Nucleus accumbens (tissue), 56 donors: Measurements from ENCODE around the gene UVSSA.
"Not testable (repeated sequence)": the region's sequence is repeated elsewhere in the genome, so short reads cannot be mapped to it uniquely, and the experiment has no call there.

Source experiments
- DNase-seq, 56 donors: peaks; one replicate each; lab custom pipeline; 2025; lab: John Stamatoyannopoulos, UW

The UVSSA gene

DNA sequence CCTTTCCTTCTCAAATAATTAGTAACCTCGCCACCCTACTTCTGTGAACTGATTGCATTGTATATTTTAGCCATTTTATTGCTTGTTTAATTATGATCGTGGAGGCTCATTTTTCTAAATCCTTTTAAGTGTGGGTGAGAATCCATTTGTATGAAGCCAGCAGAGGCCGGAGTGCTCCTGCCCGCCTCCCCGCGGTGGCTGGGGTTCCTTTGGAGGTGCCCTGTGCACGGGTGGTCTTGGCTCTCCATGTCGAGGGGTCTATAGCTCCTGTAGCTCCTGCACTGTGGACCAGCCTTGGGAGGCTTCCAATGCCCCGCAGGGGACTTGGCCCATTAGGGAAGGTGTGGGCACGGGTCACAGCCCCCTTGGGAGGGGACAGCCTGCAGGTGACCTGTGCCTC lies 15.0 kb downstream of the UVSSA start:
- DNase-seq = no peak

- DNase-seq = no peak
Measured at GRCh38 chr4:1362521-1362920, 15.5 kb downstream of the UVSSA start.

DNA sequence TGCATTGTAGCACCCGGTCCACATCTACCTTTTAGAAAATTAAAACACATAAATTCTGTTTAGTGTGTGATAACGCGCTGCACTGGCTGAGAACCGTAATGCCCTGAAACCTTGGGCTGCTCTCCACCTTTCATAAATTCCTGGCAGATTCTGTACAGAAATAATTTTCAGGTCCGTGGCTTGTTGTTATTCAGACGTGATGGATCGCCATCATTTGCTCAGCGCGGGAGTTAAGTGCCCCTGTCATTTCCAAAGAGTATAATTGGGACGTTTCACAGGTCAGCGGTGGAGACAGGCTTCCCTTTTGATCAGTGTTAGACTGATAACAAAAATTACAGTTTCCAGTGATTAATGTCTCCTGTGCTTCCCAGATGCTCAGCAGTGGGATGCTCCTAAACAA lies 16.5 kb downstream of the UVSSA start:
- DNase-seq = no peak

DNA sequence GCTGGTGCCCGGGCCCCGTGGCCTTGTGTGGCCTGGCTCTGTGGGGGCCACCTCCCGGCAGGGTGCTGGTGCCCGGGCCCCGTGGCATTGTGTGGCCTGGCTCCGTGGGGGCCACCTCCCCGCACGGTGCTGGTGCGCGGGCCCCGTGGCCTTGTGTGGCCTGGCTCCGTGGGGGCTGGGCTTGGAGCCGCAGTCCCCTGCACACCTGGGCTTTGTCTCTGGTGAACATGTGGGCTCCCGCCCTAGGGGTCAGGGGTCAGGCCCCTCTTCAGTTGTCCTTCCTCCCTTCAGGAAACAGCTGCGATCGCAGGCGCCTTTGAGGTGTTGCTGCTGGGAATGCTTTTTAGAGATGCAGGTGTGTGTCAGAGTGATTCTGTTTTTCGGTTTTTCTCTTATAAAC lies 17.2 kb downstream of the UVSSA start:
- no peak for DNase-seq

- no peak for DNase-seq
Measured at GRCh38 chr4:1364748-1365147, 17.7 kb downstream of the UVSSA start.

GRCh38 chr4:1365271-1366178 lies 18.5 kb downstream of the UVSSA start:
- DNase-seq = no peak

DNA sequence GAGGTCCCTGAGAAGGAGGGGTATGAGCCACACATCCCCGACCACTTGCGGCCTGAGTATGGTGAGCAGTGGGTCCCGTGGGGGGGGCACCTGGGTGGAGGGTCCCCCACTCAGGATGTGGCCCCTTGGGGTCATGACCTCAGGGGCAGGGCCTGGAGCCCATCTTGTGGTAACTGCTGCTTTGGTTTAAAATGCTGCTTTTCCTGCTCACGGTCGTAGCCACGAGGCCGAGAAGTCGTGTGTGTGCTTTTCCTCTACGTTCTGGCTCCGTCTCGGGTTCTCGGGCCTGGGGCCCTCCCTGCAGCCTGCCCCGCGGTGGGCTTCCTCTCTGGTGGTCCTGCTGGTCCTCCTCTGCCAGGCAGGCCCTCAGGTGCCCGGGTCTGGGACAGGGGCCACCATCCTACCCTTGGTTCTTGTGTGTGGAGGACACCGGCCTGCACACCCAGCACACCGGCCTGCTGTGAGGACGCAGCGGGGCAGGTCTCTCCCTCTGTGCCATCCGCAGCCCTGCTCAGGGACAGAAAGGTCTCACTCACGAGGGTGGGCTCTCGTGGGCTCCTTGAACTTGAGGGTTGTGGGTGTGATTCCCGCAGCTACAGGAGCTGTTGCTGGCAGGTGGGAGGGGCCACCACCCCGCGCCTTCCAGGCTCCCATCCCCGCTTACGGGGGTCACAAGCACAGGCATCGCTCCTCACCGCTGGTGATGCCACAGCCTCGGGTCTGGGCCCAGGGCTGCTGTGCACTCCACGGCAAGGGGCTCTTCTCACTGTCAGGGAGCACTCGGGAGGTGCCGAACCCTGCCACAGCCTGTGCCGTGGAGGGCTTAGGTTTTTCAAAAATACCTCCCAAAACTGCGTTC lies 19.6 kb downstream of the UVSSA start:
- DNase-seq = no peak

DNA sequence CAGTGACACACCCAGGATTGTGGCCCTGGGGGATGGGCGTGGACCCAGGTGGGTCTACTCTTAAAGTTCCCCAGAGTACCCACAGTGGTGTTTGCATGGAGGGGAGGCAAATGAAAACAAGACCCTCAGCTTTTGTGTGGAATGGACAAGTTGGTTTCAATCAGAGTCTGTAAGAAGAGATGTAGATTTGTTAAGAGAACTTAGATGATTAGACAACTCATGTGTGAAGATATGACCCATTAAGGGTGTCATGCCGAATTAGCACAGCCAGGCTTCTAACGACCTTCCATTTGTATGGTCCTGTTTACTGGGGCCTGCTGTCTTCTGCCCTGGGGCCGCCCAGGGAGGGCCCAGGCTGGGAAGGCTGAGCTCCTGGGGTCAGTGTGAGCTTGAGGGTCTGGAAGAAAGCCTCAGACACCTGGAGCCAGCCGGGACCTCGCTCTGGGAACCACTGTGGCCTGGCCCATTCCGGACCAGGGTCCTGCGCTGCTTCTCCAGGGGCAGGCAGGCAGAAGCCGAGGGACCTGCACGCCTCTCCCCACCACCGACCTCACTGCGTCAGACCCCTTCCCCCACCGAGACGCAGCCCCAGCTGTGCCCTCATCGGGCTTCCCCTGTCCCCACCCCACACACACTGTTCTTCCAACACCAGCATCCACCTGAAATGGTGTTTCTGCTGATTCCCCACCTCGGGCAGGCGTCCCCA lies 20.4 kb downstream of the UVSSA start:
- no peak for DNase-seq

DNA sequence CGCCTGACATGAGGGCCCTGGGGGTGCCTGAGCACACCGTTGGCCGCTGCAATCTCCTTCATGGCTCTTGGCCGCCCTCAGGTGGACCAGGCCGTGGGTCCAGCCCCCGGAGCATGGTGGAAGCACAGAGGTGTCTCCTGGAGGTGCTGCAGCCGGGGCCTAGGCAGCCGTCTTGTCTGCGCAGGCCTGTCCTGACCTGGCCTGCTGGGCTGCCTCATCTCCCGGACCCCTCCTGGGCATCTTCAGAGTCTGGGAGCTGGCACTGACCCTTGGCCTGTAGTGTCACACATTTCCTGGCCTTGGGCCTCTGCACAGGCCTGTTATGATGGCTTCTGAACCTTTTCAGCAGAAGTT lies 20.9 kb downstream of the UVSSA start:
- no peak for DNase-seq

DNA sequence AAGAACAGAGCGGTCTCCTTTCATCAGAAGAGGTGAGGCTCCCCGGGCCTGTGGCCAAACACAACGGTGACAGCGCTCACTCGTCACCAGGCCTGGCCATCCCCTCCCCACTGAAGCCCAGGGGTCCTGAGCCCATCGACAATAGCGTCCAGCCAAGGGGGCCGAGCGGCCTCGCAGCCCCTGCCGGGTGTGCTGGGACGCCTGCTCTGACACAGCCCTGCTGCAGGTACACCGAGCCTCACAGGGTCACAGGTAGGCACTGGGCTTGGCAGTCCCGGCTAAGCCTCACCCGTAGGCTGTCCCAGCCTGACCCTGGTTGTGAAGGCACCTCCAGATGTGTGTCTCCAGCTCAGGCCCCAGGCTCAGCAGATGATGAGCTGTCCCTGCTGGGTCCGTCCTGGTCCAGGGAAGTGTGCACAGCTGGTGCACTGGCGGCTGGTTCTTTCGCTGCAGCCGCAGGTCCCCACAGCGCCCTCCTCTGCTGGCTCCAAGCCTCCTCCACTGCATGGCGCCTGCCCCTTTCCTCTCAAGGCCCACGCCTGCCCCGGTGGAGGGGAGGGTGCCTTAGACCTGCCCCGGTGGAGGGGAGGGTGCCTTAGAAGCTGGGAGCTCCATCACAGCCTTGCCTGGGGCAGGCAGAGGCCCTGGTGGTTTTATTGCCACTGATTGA lies 21.5 kb downstream of the UVSSA start:
- no peak for DNase-seq

- no peak for DNase-seq
Measured at GRCh38 chr4:1369091-1369450, 22.1 kb downstream of the UVSSA start.

DNA sequence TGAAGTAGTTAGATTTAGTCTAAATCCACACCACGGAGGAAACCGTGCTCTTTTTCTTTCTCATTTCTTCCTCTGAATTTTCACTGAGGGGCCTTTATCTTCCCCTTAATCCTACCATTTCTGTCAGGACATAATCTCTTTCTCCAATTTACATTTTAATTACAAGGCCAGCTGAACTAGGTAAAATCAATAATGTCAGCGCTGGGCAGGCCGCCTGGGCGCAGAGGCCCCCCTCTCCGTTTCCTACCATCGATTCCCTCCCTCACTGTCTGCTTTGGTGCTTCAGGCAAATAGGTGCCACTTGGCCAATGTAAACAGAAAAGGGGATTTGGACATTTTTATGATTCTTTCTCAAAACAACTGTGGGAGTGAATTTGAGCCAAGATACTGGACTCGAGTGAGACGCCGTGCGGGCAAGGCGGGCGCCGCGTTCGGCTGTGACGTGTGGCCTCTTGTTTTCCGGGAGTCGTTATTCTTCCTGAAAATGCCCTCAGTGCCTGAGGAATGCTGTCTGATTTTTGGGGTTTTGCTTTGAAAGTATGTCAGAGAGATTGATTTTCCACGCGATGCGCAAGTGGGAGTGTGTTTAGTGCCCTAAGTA lies 22.6 kb downstream of the UVSSA start:
- no peak for DNase-seq

- DNase-seq = no peak
Measured at GRCh38 chr4:1370321-1371124, 23.5 kb downstream of the UVSSA start.

DNA sequence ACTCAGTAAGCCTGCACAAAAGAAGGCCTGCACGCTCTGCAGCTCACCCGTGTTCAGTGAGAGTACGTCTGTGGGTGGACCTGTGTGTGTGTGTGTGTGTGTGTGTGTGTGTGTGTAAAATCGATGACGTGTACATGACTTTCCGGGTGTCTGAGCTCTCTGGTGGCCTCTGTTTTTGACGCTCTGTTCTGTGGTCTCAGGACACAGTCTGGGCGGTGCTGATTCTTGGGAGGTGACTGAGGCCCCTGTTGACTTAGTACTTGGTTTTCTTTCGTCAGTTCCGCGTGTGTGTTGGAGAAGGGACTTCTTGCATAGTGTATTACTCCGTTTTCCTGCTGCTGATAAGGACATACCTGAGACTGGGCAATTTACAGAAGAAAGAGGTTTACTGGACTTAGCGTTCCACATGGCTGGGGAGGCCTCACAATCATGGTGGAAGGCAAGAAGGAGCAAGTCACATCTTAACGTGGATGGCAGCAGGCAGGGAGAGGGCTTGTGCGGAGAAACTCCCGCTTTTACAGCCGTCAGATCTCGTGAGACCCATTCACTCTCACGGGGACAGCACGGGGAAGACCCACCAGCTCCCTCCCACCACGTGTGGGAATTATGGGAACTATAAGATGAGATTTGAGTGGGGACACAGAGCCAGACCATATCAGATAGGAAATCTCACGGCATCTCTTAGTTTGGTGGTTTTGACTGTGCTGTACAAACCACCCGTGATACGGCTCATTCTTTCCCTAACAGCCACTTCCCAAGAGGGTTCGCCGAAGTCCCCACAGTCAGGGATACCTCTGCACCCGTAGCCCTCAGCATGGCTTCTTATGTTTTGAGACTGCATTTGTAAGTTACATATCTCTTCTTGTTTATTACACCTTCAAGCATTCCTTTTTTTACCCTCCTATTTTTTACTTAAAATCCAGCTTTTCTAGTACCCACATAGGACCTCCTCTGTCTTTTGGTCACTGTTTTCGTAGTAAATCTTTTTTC lies 24.5 kb downstream of the UVSSA start:
- peak in 1 of 56 donors; percentile 13 for DNase-seq

DNA sequence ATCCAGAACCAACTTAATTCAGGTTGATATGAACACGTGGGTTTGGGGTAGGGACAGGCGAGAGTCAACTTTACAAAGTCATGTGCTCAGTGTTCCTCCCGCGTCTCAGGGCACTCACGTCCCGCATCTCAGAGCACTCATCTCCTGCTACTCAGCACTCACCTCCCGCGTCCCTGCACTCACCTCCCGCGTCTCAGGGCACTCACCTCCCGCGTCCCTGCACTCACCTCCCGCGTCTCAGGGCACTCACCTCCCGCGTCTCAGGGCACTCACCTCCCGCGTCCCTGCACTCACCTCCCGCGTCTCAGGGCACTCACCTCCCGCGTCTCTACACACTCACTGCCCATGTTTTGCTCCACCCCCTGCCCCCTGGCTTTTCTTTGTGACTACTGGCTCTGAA lies 25.6 kb downstream of the UVSSA start:
- DNase-seq = not testable (repeated sequence)

DNA sequence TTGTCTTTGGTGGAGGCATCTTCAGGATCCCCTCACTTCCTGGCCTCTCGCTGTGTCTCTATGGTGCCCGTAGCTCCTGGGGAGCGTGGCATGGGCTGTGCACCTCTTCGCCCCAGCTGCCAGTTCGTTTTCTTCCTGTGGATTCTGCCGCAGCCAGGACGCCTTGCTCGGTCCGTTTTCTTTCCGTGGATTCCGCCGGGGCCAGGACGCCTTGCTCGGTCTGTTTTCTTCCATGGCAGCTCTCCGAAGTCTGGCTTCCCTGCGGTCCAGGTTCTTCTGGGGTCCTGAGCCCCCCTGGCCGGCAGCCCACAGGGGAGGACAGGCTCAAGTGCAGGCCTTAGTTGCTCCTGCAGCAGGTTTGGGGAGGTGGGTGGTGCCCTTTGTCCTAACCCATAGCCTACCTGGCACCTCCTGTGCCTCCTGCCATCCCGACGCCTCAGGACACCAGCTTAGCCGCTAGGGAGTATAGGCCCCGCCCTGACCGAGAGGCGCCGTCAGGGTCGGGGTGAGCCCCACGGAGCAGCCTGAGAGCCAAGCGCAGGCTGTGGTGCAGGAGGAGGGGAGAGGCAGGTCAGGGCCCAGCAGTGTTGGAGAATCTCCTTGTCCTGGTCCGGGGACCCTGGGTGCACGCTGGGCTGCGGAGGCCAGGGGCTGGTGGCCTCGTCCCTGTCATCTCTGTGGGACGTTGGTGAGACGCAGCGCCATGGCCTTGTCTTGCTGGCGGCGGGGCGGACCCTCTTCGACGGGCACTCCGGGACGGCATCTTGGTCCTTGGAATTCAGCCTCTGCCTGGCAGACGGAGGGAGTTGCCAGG lies 27.1 kb downstream of the UVSSA start:
- DNase-seq = no peak

GRCh38 chr4:1374706-1375045 lies 27.7 kb downstream of the UVSSA start:
- no peak for DNase-seq
